Measurements from ENCODE around the gene DHRS11.

- TF ChIP-seq, protein P1, sequence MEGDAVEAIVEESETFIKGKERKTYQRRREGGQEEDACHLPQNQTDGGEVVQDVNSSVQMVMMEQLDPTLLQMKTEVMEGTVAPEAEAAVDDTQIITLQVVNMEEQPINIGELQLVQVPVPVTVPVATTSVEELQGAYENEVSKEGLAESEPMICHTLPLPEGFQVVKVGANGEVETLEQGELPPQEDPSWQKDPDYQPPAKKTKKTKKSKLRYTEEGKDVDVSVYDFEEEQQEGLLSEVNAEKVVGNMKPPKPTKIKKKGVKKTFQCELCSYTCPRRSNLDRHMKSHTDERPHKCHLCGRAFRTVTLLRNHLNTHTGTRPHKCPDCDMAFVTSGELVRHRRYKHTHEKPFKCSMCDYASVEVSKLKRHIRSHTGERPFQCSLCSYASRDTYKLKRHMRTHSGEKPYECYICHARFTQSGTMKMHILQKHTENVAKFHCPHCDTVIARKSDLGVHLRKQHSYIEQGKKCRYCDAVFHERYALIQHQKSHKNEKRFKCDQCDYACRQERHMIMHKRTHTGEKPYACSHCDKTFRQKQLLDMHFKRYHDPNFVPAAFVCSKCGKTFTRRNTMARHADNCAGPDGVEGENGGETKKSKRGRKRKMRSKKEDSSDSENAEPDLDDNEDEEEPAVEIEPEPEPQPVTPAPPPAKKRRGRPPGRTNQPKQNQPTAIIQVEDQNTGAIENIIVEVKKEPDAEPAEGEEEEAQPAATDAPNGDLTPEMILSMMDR (IDR thresholded peaks at IDR 0.05; ENCODE audit: insufficient read depth, low read length) = no peak
- TF ChIP-seq POLR2AphosphoS5 (IDR thresholded peaks at IDR 0.05; ENCODE audit: low read depth) = no peak
- no peak for TF ChIP-seq REST (IDR thresholded peaks at IDR 0.05; ENCODE audit: insufficient replicate concordance, low read depth)
- no peak for TF ChIP-seq GABPA (IDR thresholded peaks at IDR 0.05; ENCODE audit: low read depth)
Observed at GRCh38 chr17:36593656-36594316, 2.1 kb downstream of the DHRS11 start.
